Activated T-cell treated with anti-CD3 and anti-CD28 coated beads, Interleukin-2, amount 50 U/mL, for 48 hours (primary cell): ENCODE measurements around the gene TMEM270.
A peak's percentile ranks its signal among the peaks of the same experiment; 100 is the strongest.
"Not testable (repeated sequence)": the region's sequence is repeated elsewhere in the genome, so short reads cannot be mapped to it uniquely, and the experiment has no call there.

Source experiments
- DNase-seq, 2 experiments: peaks; one replicate each; pipeline ENCODE4 v3.0.0-alpha.2; 2020

TMEM270 gene

DNA sequence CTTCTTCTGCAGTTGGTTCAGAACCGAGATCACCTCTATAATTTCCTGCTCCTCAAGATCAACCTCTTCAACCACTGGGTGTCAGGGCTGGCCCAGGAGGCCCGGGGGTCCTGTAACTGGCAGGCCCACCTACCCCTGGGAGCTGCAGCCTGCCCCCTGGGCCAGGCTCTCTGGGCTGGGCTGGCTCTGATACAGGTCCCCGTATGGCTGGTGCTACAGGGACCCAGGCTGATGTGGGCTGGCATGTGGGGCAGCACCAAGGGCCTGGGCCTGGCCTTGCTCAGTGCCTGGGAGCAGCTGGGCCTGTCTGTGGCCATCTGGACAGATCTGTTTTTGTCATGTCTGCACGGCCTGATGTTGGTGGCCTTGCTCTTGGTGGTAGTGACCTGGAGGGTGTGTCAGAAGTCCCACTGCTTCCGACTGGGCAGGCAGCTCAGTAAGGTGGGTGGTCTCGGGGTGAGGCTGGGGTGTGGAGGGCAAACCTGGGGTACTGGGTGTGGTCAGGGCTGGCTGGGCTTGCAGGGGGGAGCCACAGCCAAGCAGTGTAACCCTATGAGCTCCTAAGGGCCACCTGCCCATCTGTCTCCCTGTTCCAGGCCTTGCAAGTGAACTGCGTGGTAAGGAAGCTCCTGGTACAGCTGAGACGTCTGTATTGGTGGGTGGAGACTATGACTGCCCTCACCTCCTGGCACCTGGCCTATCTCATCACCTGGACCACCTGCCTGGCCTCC lies 4.2 kb downstream of the TMEM270 start:
- no peak for DNase-seq

DNA sequence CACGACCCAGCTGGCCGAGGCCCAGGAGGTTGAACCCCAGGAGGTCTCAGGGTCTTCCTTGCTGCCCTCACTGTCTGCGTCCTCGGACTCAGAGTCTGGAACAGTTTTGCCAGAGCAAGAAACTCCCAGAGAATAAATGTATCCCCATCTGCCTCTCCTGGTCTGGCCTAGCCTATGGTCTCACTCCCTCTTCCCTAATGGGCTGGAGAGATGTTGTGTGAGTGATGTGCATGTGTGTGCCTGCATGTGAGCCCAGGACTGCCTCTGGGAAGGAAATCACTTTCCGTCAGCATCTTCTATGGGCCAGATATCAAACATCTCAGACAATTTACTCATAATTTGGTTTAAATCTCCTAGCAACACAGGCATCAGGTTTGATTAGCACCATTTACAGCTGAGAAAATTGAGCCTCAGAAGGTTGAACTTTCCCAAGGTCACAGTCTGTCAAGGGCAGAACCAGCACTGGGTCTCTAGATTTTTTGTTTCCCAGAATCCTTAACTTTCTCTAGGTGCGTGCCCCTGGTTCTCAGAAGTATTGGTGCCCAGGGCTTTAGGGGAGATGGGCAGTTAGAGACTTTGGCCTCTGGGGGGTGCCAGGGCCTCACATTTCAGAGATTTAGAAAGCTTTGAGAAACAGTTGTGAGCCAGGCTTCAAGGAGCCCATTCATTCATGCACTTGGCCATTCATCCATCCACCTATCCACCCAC lies 4.9 kb downstream of the TMEM270 start:
- DNase-seq = peak in 1 of 2 experiments; percentile 35

DNA sequence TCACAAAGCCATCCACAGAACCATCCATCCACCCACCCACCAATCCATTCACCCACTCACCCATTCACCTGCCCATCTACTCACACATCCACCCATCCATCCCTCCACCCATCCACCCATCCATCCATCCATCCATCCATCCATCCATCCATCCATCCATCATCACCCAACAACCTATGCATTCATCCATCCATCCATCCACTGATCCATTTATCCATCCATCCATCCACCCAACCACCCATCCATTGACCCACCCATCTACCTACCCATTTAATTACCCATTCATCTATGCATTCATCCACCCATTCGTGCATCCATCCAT lies 5.4 kb downstream of the TMEM270 start:
- no peak for DNase-seq

DNA sequence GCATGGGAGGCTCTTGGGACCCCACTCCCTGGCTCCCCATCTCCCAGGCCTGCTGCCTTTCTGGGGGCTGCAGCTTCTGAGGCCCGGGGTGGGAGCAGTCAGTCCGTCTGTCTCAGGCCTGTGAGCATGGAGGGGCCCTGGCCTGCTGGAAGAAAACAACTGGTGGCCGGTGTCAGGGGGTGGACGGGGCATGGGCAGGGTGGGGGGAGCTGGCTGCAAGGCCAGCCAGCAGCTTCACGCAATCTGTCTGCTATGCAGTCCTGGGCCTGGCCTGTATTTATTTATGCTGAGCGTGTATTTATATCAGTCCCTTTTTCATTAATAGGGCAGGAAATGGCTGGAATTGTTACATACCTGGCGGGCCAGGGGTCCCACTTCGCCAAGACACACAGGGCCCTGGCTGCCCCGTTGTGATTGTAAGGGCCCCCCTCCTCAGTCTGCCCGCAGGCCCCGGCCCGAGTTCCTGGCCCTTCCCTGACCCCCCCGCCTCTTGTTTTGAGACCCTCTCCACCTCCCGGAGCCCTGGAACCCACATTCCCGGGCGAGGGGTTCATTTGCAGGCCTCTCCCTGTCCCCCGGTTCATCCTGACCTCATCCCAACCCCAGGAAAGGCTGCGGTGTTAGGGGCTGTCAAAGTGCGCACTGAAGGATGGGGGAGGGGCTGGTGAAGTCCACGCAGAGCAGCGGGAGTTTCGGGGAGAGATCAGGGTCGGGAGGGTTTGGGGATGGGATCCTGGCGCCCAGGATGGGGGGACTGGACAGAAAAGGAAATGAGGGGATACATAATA lies 8.2 kb downstream of the TMEM270 start:
- no peak for DNase-seq

DNA sequence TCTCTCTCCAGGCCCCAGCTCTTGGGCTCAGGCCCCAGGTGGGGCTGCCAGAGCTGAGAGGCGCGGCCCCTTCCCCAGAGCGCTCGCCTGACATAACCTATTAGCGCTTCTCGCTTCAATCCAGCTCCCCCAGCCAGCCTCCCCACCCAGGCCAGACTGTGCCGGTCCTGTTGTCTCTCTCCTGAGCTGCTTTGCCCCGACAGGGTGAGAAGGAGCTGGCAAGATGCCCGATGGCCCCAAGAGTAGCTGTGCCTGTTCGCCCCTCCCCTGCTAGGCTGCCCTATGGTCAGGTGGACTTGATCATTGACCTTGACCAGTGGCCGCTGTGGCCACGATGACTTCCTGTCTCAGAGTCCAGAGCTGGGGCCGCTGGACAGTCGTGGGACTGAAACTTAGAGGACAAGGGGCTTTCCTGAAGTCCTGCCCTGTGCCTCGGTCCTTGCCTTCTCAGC lies 9.1 kb downstream of the TMEM270 start:
- no peak for DNase-seq

DNA sequence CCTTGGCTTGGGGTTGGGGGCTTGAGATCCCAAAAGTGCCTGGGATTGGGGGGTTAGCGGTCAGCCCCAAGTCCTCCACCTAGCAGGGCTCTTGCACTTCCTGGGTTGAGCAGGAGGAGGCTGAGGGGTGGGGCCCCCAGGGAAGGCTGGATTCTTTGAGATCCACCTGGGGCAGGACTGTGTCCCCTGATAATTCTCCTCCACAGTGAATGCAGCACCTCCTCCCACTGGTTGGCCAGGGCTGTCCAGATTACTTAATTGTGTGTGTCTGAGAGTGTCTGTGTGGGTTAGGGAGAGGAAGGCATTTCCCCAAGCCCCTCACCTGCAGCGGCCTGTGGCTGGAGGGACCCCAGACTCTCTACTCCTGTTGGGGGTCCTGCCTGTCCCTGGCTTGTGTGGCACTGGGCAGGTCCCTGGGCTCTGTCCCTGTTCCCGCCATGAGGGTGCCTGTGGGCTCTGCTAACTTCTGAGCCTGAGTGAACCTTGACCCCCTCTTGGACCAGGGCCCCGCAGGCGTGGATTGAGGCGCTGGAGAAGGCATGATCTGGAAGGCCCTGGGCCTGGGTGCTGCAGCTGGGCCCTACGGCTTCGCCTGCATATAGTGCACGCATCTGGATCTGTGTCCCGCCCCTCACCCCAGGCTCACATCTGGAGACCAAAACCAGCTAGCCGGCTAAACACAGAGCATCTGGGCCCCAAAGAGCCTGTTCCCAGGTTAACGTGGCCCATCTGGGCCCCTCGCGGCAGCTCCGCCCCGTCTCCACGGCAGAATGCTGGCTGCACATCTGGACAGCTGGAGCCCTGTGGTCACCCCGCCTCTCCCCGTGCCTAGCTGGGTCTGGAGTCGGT lies 10.4 kb downstream of the TMEM270 start:
- no peak for DNase-seq

DNA sequence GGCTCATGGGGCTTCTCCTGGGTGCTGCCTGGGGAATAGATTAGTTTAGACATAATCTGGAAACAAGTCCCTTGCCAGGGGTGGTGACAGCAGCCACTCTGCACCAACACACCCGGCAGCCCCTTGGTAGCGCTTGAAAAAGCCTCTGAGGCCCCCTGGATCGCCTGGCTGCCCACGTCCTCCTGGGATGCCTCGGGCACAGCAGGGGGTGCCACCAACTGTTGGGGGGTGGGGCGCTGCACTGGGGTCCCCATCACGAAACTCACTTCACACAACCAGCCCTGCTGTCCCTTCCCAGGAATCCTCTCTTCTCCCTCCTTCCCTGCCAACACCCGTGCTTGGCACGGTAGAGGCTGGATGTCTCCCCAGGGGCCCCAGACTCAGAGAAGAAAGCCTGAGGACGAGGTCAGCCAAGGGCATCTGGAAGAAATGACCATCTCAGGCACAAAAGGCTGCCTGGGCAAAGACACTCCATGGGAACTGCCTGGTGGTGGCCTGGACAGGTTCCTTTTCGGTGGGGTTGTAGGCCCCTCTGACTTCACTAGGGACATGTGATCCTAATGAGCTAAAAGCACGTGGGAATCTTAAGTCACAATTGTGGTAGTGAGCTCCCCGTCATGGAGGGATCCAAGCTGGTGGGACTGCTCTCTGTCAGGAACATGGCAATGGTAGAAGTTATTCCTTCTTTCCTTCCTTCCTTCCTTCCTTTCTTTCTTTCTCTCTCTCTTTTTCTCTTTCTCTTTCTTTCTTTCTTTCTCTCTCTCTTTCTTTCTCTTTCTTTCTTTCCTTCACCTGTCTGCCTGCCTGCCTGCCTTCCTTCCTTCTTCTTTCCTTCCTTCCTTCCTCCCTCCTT lies 11.3 kb downstream of the TMEM270 start:
- no peak for DNase-seq

DNA sequence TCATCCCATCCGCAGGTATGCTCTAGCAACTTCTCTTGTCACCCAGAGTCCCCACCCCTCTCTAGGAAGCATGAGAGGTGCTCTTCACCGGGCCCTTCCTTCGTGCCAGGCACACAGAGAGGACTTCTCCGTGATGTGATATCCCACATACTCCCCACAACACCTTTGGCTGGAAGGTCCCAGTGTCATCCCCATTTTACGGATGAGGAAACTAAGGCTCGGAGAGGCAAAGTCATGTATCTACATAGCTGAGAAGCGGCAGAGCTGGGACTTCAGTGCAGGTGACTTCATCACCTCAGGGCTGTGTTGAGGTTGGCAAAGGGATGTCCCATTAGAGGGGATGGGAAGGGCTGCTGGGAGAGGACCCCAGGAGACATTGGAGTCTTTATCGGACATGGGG lies 15.4 kb downstream of the TMEM270 start:
- no peak for DNase-seq

DNA sequence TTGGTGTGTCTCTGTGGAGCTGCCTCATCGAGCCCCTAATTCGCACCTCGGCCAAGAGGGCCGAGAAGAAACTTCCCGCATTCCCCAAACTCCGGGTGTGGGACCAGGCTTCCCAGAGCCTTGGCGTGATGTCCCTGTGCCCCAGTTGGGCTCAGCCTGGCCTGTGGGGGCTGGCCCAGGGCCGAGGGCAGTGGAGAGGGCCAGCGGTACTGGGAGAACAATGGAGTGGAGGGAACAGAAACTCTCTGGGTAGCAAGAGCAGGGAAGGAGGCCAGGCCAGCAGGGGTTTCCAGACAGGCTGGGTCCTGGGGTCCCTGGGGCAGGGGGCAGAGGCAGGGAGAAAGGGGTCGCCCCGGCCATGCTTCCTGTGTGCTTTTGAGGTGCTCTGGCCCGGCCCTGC lies 16.0 kb downstream of the TMEM270 start:
- no peak for DNase-seq

DNA sequence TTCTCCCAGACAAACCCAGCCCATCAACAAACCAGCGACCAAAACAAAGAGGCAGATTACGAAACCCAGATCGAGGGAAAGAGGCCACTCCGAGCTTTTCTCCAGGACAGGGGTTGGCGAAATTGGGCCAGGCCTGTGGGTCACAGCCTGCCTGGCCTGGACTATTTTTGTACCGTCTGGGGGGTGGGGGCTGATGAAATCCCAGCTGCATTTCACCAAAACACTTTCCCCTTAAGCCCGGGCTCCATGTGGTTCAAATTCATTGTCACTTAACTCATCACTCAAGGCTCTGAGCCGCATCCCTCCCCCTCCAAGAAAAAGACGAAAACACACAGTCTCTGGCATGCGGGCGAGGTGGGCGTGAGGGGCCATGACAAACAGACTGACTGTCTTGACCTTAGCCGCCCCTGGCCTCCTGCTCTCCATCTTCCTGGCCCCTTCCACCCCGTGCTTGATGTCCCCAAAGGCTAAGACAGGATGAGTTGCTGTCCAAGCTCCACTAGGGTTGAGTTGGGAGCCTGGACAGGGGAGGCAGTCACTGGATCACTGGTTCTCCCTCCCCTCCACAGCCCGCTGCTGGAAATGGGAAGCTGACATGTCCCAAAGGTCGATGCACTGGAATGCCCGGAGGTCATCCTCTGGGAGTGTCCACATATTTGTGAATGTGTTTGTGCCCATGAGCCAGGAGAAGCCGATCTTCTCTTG lies 19.2 kb downstream of the TMEM270 start:
- no peak for DNase-seq

DNA sequence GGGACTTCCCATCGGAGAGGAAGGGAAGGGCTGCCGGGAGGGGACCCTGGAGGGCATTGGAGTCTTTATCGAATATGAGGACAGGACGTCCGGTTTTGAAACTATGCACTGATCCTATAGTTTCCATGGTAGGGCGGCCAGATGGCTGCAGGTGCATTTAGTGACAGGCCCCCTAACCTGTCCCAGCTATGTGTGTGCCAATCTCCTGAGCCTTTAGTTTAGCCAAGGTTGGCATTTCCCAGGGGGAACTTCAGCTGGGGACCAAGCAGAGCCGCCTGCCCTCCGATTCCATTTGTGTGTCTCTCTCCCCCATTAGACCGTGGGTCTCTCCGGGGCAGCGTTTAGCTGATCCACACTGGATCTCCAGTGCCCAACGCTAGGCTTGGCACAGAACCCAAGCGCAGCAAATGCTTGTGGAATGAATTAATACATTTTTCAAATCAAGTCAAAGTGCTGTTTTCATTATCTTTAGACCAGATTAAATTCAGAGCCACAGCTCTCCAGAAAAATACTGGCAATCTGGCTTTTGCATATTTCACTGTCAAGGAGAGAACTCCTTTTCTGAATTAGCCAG lies 19.9 kb downstream of the TMEM270 start:
- no peak for DNase-seq

DNA sequence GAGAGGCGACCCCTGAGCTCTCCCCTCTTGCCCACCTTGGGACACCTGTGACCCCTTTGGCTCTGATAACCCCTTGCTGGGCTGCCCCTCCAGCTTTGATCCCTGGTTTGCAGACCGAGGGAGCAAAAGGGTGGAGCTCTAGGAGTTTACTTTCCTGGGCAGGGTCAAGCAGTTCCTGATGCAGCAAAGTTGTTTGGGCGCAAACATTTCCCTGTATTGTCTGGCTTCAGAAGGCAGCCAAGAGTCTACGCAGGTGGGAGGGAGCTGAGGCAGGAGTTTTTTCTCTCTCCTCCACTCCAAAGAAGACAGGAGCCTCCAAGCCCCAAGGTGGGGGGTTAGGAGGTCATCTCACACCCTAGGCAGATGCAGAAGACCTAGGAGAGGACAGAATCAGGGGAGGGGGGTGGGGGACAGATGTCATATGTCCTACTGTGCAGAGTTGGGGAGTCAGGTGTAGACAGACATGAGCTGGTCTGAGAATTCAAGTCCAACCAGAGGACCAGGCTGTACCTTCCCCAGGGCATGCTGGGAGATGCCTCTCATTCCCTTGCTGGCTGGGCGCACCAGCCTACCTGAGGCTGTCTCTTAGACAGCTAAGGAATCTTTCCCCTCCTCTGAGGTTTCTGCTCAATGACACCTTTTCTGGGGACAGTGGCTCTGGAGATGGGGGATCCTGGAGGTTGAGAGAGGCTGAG lies 20.5 kb downstream of the TMEM270 start:
- DNase-seq = no peak

DNA sequence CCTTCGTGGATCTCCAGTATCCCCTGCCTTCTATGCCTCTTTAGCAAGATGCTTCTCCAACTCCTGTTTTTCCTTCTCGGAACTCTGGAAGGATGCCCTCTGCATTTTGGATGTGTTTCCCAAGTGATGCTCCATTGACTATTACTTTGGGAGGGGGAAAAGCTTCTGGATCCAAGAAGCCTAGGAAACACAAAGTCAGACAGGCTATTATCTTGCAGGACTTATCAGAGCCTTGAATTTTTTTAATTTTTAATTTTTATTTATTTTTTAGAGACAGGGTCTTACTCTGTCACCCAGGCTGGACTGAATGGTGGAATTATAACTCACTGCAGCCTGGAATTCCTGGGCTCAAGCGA lies 21.1 kb downstream of the TMEM270 start:
- no peak for DNase-seq

DNA sequence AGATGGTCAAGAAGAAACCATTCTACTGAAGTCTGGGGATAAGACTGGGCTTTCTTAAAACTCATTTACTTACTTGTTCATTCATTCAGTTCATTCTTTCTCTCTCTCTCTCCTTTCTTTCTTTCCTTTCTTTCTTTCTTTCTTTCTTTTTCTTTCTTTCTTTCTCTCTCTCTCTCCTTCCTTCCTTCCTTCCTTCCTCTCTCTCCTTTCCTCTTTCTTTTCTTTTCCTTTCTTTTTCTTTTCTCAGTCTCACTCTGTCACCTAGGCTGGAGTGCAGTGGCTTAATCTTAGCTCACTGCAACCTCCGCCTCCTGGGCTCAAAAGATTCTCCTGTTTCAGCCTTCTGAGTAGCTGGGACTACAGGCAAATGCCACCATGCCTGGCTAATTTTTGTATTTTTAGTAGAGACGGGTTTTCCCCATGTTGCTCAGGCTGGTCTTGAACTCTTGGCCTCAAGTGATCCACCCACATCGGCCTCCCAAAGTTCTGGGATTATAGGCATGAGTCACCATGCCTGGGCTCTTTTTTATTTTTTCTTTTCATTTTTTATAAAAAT lies 24.0 kb downstream of the TMEM270 start:
- DNase-seq = not testable (repeated sequence)

DNA sequence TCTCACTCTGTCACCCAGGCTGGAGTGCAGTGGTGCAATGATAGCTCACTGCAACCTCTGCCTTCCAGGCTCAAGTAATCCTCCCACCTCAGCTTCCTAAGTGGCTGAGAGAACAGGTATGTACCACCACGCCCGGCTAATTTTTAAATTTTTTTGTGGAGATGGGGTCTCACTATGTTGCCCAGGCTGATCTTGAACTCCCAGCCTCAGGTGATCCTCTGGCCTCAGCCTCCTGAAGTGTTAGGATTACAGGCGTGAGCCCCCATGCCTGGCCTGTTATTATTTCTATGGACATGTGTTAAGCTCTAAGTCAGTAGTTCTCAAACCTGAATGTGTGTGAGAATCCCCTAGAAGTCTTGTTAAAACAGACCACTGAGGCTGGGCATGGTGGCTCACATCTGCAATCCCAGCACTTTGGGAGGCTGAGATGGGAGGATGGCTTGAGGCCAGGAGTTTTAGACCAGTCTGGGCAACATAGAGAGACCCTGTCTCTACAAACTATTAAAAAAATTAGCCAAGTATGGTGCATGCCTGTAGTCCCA lies 24.5 kb downstream of the TMEM270 start:
- no peak for DNase-seq

DNA sequence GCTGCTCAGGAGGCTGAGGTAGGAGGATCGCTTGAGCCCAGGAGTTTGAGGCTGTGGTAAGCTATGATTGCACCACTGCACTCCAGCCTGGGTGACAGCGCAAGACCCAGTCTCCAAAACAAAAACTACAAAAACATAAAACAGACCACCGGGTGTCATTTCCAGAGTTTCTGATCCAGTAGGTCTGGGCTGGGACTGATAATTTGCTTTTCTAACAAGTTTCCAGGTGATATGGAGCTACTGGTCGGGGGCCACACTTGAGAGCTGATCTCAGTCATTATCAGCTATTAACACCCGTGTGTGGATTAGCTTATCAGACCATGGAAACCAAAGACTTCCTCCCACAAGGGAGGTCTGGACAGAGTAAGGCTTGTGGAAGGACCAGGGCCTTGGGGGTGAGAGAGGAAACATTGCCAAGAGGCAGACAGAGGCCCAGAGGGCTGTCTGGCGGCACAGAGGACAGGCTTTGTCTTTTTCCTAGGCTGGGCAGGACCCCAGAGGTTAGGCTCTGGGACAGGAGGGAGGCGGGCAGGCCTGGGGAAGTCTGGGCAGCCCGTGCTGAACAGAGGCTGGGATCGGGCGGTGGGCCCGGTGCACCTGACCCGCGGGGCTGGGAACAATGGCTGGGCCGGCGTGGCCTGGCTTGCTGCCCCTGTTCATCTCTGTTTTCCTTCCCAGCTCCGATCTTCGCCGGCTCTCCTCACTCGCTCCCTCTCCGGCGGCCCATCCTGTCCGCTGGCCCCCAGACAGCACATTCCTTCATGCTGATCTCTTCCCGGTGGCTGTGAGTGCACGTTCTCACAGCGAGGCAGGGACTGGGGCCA lies 25.2 kb downstream of the TMEM270 start:
- no peak for DNase-seq

DNA sequence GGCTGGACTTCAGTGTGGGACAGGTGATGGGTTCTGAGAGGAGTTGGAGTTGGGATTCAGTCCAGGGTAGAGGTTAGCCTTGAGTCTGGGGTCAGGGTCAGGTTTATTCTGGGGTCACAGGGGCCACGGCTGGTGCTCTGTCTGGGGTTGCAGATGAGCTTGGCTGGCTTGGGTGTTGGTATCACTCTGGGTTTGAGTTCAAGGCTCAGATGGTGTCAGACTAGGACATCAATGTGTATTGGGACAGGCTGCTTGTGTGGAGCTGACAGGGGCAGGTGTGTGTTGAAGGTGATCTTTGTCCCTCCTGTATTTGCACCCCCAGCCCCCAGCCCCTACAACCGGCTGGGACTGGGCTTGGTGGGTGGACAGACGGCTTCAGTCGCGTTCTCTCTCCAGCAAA lies 26.8 kb downstream of the TMEM270 start:
- no peak for DNase-seq

DNA sequence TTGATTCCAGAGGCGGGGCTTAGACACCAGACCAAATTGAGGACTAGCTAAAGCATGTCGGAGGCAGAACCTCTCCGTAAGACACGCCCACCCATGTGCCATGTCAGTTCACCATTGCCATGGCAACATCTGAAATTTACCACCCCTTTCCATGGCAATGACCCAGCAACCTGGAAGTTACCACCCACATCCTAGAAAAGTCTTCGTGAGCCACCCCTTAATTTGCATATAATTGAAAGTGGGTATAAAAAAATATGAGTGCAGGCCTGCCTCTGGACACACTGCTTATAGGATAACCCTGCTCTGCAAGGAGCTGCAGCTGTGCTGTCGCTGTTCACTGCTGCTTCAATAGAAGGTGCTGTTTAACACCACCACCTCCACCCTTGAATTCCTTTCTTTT lies 28.0 kb downstream of the TMEM270 start:
- DNase-seq = no peak
